ENCODE measurements around the gene RBM10.
"Not testable (repeated sequence)": the region's sequence is repeated elsewhere in the genome, so short reads cannot be mapped to it uniquely, and the experiment has no call there.

The RBM10 gene, protein sequence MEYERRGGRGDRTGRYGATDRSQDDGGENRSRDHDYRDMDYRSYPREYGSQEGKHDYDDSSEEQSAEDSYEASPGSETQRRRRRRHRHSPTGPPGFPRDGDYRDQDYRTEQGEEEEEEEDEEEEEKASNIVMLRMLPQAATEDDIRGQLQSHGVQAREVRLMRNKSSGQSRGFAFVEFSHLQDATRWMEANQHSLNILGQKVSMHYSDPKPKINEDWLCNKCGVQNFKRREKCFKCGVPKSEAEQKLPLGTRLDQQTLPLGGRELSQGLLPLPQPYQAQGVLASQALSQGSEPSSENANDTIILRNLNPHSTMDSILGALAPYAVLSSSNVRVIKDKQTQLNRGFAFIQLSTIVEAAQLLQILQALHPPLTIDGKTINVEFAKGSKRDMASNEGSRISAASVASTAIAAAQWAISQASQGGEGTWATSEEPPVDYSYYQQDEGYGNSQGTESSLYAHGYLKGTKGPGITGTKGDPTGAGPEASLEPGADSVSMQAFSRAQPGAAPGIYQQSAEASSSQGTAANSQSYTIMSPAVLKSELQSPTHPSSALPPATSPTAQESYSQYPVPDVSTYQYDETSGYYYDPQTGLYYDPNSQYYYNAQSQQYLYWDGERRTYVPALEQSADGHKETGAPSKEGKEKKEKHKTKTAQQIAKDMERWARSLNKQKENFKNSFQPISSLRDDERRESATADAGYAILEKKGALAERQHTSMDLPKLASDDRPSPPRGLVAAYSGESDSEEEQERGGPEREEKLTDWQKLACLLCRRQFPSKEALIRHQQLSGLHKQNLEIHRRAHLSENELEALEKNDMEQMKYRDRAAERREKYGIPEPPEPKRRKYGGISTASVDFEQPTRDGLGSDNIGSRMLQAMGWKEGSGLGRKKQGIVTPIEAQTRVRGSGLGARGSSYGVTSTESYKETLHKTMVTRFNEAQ

DNA sequence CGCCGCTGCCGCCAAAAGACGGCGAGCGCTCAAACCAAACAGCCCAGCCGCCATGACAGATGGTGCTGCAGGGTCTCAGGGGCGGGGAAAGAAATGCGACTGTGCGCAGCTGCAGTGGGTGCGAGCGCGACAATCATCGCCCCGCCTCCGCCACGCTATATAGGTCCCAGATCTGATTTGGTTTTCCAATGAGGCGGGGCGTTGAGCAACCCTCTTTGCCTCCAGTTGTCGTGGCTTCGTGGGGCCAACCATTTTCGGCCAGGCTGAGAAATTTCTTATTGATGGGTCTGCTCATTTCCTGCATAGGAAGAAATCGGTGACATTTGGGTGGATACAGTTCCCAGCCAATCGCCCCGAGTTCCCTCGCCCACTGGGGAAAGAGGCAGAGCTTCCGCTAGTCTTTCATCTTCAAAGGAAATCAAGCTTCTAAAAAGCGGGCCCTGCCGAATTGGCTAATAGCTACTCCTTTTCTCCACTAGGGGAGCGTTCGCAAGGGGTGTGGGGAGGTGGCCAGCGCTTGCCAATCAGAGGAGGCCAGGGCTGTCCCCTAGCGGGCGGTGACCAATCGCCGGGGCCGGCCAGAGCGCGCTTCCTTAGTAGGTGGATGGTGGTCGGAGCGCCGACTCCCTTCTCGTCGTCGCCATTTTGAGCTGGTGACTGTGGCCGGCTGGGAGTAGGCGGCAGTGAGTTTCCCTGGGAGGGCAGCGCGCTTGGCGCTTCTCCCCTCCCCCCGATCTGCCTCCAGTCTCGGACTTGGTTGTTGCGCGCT is at the start of gene RBM10, which contains the start of gene NDUFB11:
TSS of gene RBM10 (plus strand) at position 596 of the 769 bp plus-strand sequence. CDS start 2,261 bp downstream, outside the sequence.
TSS of gene NDUFB11 (minus strand) at position 77 of the 769 bp plus-strand sequence. CDS start at position 54, 23 bp downstream.
- peak; percentile 73 for DNase-seq (ENCODE audit: low read depth, low spot score)

GRCh38 chrX:47097018-47097417 is 48.0 kb upstream of the RBM10 start:
- no peak for DNase-seq (ENCODE audit: low read depth, low spot score)

DNA sequence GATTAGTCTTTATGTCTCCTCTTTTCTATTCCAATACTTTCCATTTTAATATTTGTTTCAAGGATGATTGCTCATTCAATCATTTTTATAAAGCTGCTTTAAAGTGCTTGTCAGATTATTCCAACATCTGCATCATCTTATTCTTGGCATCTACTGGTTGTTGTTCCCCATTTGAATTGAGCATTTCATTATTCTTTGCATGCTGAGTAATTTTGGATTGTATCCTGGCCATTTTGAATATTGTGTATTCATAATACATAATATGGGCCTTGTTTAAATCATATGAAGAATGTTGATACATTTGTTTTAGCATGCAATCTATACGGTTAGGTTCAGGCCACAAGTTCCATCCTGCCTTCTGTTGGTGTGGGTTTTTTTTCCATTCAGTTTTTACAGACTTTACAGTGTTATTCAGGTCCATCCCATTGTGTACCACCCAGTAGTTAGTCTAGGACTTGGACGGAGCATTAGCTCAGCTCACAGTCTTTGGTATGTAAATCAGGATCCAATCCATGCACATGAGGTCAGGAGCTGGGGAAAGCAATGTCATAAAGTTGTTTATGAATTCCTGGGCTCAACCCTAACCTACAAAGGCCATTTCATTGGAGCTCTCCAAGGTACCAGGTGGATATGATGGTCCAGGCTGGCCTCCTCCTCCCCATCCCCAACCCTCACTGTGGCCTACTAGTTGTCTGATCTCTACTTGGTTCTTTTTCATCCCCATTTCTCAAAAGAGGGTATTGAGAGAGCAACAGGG is 46.5 kb upstream of the RBM10 start:
- DNase-seq (ENCODE audit: low read depth, low spot score): no peak

DNA sequence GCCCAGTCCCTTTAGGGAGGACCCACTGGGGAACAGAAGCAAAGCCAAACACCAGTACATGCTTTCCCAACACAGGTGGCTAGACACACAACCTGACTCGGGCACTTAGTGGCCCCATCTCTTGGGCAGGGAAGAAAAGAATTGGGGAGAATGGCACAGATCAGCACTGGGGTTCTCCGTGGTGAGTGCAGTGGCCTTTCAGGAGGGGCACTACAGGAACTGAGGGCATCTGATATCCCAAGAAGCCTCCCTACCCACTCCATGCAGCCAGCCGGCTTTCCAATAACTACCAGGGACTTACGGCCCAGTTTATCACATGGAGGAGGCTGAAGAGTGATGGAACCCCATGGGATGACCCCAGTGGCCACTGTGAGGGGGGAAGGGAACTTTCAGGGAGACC is 43.8 kb upstream of the RBM10 start:
- DNase-seq (ENCODE audit: low read depth, low spot score): no peak

DNA sequence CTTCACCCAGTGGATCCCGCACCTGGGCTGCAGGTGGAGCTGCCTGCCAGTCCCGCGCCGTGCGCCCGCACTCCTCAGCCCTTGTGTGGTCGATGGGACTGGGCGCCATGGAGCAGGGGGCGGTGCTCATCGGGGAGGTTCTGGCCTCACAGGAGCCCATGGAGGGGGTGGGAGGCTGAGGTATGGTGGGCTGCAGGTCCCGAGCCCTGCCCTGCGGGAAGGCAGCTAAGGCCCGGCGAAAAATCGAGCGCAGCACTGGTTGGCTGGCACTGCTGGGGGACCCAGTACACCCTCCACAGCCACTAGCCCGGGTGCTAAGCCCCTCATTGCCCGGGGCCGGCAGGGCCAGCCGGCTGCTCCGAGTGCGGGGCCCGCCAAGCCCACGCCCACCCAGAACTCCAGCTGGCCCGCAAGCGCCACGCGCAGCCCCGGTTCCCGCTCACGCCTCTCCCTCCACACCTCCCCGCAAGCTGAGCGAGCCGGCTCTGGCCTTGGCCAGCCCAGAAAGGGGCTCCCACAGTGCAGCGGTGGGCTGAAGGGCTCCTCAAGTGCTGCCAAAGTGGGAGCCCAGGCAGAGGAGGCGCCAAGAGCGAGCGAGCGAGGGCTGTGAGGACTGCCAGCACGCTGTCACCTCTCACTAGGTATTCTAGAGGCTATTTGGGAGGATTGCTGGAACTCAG is 33.9 kb upstream of the RBM10 start:
- not testable (repeated sequence) for DNase-seq (ENCODE audit: low read depth, low spot score)

GRCh38 chrX:47112316-47112954 is 32.6 kb upstream of the RBM10 start:
- DNase-seq (ENCODE audit: low read depth, low spot score): no peak

GRCh38 chrX:47116551-47117110 is 28.4 kb upstream of the RBM10 start:
- DNase-seq (ENCODE audit: low read depth, low spot score): not testable (repeated sequence)

GRCh38 chrX:47124466-47124865 is 20.6 kb upstream of the RBM10 start:
- not testable (repeated sequence) for DNase-seq (ENCODE audit: low read depth, low spot score)

DNA sequence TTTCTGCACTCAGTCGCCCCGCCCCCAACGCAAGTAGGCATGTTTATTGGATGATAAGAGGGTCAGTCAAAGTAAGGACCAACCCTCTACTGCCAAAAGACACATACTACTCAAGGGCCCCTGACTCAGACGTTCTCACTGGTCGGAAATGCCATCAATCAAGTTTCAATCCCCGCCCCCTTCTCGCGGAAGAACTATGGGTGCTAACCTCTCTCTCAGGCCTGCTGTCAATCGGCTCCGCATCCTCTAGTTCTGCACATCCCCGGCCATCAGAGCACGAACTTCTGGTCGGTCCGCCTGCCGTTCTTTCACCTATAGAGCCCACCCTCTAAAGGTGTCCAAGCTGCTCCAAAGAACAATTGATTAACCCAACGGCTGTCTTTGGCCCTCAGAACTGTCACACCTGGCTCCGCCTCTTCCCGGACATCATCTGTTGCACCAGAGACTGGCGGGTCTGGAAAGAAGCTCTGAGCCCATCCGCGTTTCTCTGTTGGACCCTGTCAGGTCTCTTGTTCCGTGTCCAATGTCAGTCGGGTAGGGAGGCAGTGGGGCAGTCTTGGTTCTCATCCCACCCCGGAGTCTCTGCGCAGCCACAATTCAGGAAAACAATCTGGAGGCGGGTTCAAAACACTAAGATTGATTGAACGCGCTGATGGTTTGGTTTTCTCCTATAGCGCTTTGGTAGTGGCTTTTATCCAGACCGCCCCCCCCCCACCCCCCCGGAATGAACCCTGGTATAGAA is 15.7 kb upstream of the RBM10 start:
- peak; percentile 67 for DNase-seq (ENCODE audit: low read depth, low spot score)

DNA sequence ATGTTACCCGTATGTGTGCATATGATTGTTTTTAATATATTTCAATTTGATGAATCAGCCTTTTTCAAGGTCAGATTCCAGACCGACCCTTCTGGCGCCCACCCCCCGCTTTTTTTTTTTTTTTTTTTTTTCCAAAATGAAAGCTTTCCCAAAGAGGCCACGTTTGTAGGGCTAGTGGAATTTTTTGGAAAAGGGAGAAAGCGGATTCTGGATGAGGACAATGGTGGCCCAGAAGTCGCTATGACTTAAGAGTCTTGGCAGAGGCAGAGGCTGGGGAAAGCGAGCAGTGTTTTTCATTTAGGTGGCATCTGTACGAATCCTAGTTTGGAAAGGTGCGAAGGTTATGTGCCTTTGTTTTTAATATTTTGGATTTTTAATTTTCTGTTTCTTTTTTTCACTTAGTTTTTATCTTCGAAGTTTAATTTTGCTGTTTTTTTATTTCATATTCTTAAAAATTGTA is 15.1 kb upstream of the RBM10 start:
- DNase-seq (ENCODE audit: low read depth, low spot score): no peak

DNA sequence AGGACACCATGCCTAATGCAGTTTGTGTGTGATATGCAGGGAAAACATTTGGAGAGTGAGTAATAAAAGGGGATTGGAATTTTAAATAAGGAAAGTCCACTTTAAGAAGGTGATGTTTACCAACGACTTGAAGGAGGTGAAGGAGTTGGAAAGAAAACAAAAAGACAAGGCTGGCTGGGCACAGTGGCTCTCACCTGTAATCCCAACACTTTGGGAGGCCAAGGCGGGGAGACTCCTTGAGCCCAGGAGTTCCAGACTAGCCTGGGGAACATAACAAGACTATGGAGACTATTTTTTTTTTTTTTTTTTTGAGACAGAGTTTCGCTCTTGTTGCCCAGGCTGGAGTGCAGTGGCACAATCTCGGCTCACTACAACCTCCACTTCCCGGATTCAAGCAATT is 11.5 kb upstream of the RBM10 start:
- no peak for DNase-seq (ENCODE audit: low read depth, low spot score)

- DNase-seq (ENCODE audit: low read depth, low spot score): not testable (repeated sequence)
Observed at GRCh38 chrX:47135650-47136049, 9.4 kb upstream of the RBM10 start.

DNA sequence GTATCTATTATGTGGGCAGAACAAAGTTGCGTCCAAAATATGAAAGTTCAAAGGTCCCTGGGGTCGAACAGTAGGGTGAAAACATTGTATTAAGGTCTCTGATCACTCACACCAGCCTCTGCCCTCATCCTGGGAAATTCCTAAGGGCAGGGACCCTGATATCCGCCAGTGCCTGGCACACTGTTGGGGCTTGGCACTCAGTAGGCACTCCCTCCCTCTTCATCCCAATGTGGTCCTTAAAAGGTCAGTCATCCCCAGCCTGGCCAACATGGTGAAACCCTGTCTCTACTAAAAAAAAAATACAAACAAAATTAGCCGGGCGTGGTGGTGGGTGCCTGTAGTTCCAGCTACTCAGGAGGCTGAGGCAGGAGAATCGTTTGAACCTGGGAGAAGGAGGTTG is 6.8 kb upstream of the RBM10 start:
- DNase-seq (ENCODE audit: low read depth, low spot score): no peak

- DNase-seq (ENCODE audit: low read depth, low spot score): no peak
Observed at GRCh38 chrX:47143894-47144625, 961 bp upstream of the RBM10 start.

- no peak for DNase-seq (ENCODE audit: low read depth, low spot score)
Observed at GRCh38 chrX:47145395-47146120, 537 bp downstream of the RBM10 start.

DNA sequence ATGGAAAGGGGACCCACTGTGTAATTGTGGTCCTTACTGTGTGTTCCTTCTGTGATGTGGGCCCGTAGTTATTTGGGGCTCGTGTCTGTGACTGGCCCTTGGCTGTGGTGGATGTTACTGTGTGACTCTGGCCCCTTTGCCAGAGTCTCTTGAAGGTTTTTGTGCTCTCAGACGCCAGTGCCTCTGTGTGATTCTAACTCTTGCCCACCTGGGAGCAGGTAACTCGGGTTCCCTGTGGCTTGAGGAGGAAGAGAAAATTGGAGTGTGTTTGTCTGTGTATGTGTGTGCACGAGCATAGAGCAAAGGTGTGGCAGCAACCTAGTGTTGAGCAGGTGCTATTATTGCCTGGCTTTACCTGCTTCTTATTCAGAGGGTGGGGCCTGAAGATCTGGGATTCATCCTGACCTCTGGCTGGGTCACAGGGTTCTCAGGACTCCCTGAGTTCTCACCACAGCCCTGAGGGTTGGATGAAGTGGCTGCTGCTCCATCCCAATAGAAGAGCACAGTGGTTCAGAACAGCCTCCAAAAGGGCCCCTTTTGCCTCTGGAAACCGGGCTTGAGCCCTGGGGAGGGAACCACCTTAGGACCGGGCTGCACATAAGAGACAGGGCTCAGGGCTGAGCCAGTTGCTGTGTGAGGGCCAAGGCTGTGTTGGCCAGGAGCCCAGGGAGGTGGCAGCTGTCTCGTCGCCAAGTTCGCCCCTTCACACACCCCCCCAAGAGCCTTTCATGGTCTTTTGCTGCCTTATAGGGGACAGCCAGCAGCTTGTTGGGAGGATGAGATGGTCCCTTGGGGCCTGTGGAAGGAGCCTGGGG is 1.3 kb downstream of the RBM10 start:
- DNase-seq (ENCODE audit: low read depth, low spot score): no peak
